Measurements from ENCODE around the gene TFIP11.

The TFIP11 gene

GRCh38 chr22:26485013-26485412 lies 27.3 kb downstream of the TFIP11 start:
- no peaks in the 10 kb centered on the region for H4K20me1 ChIP-seq (ENCODE audit: insufficient read depth, low read length)
- no peaks in the 10 kb centered on the region for H3K9me2 ChIP-seq (ENCODE audit: low read depth, low read length)
- peak overlapping the region; percentile 95 for H3K27ac ChIP-seq (ENCODE audit: low read depth, low read length, poor library complexity, severe bottlenecking)
- H3K79me2 ChIP-seq (ENCODE audit: insufficient read depth, low read length), result peaks cover 44% of the 10 kb centered on the region
- TF ChIP-seq CTCF (IDR thresholded peaks at IDR 0.05; ENCODE audit: low read length) (no peak), EZH2 (IDR thresholded peaks at IDR 0.05; ENCODE audit: borderline replicate concordance, low read length) (no peak)
- H3K4me3 ChIP-seq (ENCODE audit: low read depth, low read length, poor library complexity, severe bottlenecking), result peak overlapping the region; percentile 88
- H3K9me3 ChIP-seq (ENCODE audit: low read length), result no peaks in the 10 kb centered on the region
- H3F3A ChIP-seq (ENCODE audit: insufficient read depth, low read length), result peaks cover 8% of the 10 kb centered on the region; the same call in 1 of the 2 replicates
- no peak overlapping the region for H2AFZ ChIP-seq (ENCODE audit: low read length)
- peaks cover 43% of the 10 kb centered on the region for H3K36me3 ChIP-seq (ENCODE audit: insufficient read depth, low read length)
- H3K4me2 ChIP-seq (ENCODE audit: low read length), result peak overlapping the region; percentile 86
- peaks cover 83% of the 10 kb centered on the region for H3K4me1 ChIP-seq (ENCODE audit: insufficient read depth, low read length, severe bottlenecking)
- H3K27me3 ChIP-seq (ENCODE audit: insufficient read depth, low read length), result no peaks in the 10 kb centered on the region
- peak overlapping the region; percentile 90 for H3K9ac ChIP-seq (ENCODE audit: low read length)

- H3K4me1 ChIP-seq (ENCODE audit: insufficient read depth, low read length, severe bottlenecking), result peaks cover 88% of the 10 kb centered on the region
- H3K4me3 ChIP-seq (ENCODE audit: low read depth, low read length, poor library complexity, severe bottlenecking), result peak overlapping the region; percentile 88
- no peaks in the 10 kb centered on the region for H3K27me3 ChIP-seq (ENCODE audit: insufficient read depth, low read length)
- no peak overlapping the region for H2AFZ ChIP-seq (ENCODE audit: low read length)
- H3K9me3 ChIP-seq (ENCODE audit: low read length), result no peaks in the 10 kb centered on the region
- peak overlapping the region; percentile 90 for H3K9ac ChIP-seq (ENCODE audit: low read length)
- H3K4me2 ChIP-seq (ENCODE audit: low read length), result peak overlapping the region; percentile 86
- no peaks in the 10 kb centered on the region for H3K9me2 ChIP-seq (ENCODE audit: low read depth, low read length)
- no peaks in the 10 kb centered on the region for H4K20me1 ChIP-seq (ENCODE audit: insufficient read depth, low read length)
- H3F3A ChIP-seq (ENCODE audit: insufficient read depth, low read length), result peaks cover 8% of the 10 kb centered on the region; the same call in 1 of the 2 replicates
- TF ChIP-seq CTCF (IDR thresholded peaks at IDR 0.05; ENCODE audit: low read length) (no peak), EZH2 (IDR thresholded peaks at IDR 0.05; ENCODE audit: borderline replicate concordance, low read length) (no peak)
- H3K36me3 ChIP-seq (ENCODE audit: insufficient read depth, low read length), result peaks cover 37% of the 10 kb centered on the region
- peaks cover 51% of the 10 kb centered on the region for H3K79me2 ChIP-seq (ENCODE audit: insufficient read depth, low read length)
- peak overlapping the region; percentile 95 for H3K27ac ChIP-seq (ENCODE audit: low read depth, low read length, poor library complexity, severe bottlenecking)
Observed at GRCh38 chr22:26484360-26484706, 27.9 kb downstream of the TFIP11 start.

- Histone ChIP-seq H3K9me3 (ENCODE audit: low read length) (no peaks in the 10 kb centered on the region), H3K9me2 (ENCODE audit: low read depth, low read length) (no peaks in the 10 kb centered on the region), H3F3A (ENCODE audit: insufficient read depth, low read length) (peaks cover 8% of the 10 kb centered on the region; the same call in 1 of the 2 replicates), H3K27me3 (ENCODE audit: insufficient read depth, low read length) (no peaks in the 10 kb centered on the region), H3K4me3 (ENCODE audit: low read depth, low read length, poor library complexity, severe bottlenecking) (peak within 1 kb of the TSS; percentile 88), H2AFZ (ENCODE audit: low read length) (no peak within 1 kb of the TSS), H3K27ac (ENCODE audit: low read depth, low read length, poor library complexity, severe bottlenecking) (peak within 1 kb of the TSS; percentile 95), H3K9ac (ENCODE audit: low read length) (peak within 1 kb of the TSS; percentile 90), H3K79me2 (ENCODE audit: insufficient read depth, low read length) (peaks cover 57% of the 10 kb centered on the region), H3K4me2 (ENCODE audit: low read length) (peak within 1 kb of the TSS; percentile 86), H3K4me1 (ENCODE audit: insufficient read depth, low read length, severe bottlenecking) (peaks cover 88% of the 10 kb centered on the region), H4K20me1 (ENCODE audit: insufficient read depth, low read length) (no peaks in the 10 kb centered on the region), H3K36me3 (ENCODE audit: insufficient read depth, low read length) (peaks cover 34% of the 10 kb centered on the region)
- no peak for TF ChIP-seq EZH2 (IDR thresholded peaks at IDR 0.05; ENCODE audit: borderline replicate concordance, low read length)
- TF ChIP-seq CTCF (IDR thresholded peaks at IDR 0.05; ENCODE audit: low read length), result no peak
Observed at GRCh38 chr22:26483439-26484359, 28.6 kb downstream of the TFIP11 start, which contains the start of the genes HPS4 and SRRD. Gene HPS4 (minus strand): TSS chr22:26483783. CDS start chr22:26481762, 2,021 bp downstream. Gene SRRD (plus strand): TSS chr22:26483877. CDS start chr22:26483891, 14 bp downstream.
